SK-N-MC (cell line): Measurements from ENCODE around the gene PGAM2.

Source experiments
- EZH2 ChIP-seq: fragments of 200-600 bp; sonication (generic); IDR thresholded peaks from one replicate; pipeline ENCODE4 v1.6.1; 2017; ENCODE audit warnings: antibody characterized with exemption
- POLR2AphosphoS5 ChIP-seq: IDR thresholded peaks from 2 replicates; pipeline ENCODE4 v1.6.1; 2012; ENCODE audit warnings: mild to moderate bottlenecking, low read depth, low read length, borderline replicate concordance

DNA sequence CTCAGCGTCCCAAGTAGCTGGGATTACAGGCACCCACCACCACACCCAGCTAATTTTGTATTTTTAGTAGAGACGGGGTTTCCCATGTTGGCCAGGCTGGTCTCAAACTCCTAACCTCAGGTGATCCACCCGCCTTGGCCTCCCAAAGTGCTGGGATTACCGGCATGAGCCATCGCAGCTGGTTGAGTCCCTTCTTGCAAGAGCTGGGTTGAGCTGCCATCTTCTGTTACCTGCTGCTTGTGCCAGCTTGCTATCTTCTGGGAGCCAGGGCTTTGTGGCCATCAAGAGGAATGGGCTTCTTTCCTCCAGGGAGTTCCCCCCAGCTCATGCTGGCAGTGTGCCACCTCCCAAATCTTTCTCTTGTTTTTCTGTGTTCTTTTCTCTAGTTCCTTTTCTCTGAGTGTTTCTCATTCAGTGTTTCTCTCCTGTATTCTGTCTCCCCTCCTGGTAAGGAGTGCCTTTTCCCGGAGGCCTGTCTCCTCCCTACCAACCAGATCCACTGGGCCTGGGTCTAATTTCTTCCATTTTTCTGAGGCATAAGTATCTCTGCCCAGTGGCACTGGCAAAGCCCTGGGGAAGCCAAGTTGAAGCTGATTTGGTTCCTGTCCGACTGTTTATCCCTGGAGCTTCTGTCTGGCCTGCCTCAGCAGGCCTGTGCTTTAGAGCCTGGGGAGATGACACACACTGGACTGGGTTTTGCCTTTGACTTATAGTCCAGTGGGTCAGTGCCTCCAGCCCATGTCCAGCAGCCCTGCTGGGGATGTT, 17.2 kb downstream of the PGAM2 start:
- TF ChIP-seq POLR2AphosphoS5, result no peak
- TF ChIP-seq EZH2, result no peak
